Activated CD4-positive, alpha-beta T cell treated with anti-CD3 and anti-CD28 coated beads, Interleukin-2, amount 50 U/mL, for 48 hours (primary cell): ENCODE measurements around the gene TUBA1C.
"Not testable (repeated sequence)": the region's sequence is repeated elsewhere in the genome, so short reads cannot be mapped to it uniquely, and the experiment has no call there.

Experiments
- DNase-seq, 2 experiments: peaks; one replicate each; pipeline ENCODE4 v3.0.0-alpha.2; 2020

TUBA1C gene

DNA sequence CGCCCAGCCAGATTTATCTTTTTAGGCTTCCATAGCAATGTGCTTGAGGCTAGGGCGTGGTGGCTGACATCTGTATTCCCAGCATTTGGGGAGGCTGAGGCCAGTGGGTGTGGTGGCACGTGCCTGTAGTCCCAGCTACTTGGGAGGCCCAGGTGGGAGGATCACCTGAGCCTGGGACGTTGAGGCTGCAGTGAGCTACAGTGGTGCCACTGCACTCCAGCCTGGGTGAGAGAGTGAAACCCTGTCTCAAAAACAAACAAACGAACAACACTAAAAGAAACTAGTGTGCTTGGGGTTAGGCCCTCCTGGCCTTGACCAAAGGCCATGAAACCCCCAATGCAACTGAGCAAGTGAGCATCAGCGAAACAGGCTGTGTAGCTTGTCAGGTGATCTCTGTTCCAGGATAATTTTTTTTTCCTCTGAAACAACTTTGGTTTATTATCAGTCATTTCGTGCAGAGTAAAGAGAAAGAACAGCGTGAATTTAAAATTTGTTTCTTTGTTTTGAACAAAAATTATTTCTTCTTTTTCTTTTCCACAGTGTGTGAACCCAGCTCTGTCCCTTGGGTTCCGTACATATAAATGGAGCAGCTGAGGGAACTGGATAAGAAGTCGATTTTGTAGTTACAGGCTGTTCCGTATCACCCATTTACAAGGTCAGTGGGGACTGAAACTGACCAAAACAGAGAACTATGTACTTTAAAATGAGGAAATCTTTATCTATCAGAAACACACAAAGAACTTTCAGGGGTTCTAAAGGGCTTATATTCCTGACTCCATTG, 8.8 kb upstream of the TUBA1C start:
- DNase-seq = no peak

DNA sequence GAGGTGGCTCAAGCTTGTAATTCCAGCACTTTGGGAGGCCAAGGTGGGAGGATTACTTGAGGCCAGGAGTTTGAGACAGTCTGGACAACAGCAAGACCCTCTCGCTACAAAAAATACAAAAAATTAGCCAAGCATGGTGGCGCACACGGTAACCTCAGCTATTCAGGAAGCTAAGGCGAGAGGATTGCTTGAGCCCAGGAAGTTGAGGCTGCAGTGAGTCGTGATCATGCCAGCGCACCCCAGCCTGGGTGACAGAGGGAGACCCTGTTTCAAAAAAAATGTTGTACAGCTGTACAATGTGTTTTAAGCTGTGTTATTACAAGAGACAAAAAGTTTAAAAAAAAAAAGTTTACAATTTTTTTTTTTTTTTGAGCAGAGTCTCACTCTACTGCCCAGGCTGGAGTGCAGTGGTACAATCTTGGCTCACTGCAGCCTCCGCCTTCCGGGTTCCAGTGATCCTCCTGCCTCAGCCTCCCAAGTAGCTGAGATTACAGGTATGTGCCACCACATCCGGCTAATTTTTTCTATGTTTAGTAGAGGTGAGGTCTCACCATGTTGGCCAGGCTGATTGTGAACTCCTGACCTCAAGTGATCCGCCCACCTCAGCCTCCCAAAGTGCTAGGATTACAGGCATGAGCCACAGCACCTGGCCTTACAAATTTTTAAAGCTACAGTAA, 7.2 kb upstream of the TUBA1C start:
- DNase-seq = not testable (repeated sequence)

DNA sequence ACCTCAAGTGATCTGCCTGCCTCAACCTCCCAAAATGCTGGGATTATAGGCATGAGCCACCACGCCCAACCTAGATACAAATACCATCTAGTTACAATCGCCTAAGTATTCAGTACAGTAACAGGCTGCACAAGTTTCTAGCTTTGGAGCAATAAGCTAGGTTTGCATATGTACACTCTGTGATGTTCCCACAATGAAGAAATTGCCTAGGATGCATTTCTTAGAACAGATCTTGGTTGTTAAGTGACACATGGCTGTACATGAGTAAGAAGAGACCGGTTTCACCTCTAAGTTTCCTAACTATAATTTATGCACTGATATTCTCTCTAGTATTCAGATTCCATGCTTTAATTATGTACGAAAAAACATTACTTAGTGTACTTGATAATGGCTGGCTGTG, 5.4 kb upstream of the TUBA1C start:
- no peak for DNase-seq

DNA sequence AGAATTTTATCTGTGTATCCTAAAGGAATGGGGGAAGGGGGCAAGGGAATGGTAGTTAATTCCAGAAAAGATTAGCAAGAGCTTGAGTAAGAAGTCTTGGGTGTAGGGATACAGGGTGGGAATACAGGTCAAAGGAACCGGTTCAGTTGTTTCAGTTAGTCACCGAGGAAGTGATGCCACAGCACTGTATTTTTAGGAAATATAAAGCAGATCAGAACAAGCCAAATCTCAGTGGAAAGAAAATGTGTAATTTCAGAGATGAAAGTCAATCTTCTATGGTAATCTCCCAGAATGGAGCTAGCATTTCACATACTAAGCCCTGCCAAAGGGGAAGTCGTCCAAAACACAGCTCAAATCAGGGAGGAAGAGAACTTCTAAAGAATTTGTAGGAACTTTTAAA, 4.7 kb upstream of the TUBA1C start:
- no peak for DNase-seq

DNA sequence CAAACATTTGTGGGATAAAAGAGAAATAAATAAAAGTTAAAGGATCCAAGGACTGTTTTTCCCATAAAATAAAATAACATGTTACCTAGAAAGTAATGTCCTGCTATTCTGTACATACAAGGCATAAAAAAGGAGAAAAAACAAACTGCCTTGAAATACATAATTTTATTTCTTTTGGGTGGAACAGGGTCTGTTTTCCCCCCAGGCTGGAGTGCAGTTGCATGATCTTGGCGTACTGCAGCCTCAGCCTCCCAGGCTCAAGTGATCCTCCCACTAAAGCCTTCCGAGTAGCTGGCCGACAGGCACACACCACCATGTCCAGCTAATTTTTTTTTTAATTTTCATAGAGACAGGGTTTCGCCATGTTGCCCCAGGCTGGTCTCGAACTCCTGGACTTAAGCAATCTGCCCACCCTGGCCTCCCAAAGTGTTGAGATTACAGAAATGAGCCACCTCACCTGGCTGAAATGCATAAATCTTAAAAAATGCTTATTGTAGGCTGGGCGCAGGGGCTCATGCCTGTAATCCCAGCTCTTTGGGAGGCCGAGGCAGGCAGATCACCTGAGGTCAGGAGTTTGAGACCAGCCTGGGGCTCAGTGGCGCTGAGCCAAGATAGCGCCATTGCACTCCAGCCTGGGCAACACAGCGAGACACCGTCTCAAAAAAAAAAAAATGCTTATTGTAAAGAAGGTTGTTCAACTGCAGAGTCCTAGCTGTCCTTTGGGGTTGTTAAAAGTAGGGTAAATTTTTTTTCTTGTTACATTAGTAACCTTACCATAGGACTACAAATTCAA, 4.1 kb upstream of the TUBA1C start:
- DNase-seq = no peak

DNA sequence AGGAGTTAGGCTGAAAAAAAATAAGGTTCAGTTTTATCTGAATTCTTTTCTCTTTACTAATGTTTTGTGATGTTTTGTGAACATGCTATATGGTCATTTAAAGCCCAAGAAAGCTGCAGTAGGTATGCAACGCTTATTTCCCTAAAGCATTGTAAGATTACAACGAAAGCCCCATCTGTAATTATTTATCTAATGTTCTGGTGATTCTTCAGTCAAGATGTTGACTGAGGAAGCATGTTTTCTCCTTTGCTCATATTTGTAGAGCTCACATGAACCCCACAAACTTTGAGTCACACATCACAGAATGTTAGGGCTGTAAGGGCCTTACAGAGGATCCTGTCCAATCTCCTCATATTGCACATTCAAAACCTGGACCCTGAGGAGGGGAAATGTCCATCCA, 3.2 kb upstream of the TUBA1C start:
- no peak for DNase-seq

DNA sequence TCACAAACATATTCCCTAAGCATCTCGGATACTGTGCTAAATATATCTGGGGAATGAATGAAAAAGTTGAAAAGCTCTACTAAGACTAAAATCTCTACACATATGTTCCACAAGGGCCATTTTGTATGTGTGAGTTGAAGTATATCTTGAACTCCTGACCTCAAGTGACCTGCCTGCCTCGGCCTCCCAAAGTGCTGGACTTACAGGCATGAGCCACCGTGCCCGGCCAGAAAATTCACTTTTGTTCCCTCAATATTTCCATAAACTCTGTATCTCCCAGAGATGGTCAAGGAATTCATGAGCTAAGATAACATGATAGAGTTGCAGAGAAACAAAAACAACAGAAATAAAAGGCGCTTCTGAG, 1.5 kb upstream of the TUBA1C start:
- no peak for DNase-seq

DNA sequence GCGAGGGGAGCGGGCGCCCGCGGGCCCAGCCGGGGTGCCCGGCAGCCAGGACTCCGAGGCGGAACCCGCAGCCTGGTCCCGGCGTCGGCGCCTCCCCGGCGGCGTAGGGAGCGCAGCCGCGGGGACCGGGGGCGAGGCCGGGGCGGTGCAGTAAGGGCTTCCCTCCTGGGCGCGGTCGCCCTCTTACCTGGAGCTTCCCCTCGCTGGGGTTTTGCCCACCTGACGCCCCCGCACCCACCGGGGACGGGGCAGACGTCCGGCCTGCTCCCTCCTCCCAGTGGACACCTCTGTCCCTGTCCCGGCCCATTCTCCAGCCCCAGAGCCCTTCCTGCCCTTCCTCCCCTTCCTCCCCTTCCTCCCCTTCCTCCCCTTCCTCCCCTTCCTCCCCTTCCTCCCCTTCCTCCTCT, 413 bp upstream of the TUBA1C start:
- DNase-seq = no peak

DNA sequence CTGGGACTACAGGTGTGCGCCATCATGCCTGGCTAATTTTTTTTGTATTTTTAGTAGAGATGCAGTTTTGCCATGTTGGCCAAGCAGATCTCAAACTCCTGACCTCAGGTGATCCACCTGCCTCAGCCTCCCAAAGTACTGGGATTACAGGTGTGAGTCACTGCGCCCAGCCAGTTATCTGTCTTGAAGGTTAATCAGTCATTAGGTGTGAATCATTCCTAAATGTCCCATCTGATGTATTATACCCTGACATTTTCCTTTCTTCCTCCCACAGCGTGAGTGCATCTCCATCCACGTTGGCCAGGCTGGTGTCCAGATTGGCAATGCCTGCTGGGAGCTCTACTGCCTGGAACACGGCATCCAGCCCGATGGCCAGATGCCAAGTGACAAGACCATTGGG, 4.3 kb downstream of the TUBA1C start:
- DNase-seq = not testable (repeated sequence)

DNA sequence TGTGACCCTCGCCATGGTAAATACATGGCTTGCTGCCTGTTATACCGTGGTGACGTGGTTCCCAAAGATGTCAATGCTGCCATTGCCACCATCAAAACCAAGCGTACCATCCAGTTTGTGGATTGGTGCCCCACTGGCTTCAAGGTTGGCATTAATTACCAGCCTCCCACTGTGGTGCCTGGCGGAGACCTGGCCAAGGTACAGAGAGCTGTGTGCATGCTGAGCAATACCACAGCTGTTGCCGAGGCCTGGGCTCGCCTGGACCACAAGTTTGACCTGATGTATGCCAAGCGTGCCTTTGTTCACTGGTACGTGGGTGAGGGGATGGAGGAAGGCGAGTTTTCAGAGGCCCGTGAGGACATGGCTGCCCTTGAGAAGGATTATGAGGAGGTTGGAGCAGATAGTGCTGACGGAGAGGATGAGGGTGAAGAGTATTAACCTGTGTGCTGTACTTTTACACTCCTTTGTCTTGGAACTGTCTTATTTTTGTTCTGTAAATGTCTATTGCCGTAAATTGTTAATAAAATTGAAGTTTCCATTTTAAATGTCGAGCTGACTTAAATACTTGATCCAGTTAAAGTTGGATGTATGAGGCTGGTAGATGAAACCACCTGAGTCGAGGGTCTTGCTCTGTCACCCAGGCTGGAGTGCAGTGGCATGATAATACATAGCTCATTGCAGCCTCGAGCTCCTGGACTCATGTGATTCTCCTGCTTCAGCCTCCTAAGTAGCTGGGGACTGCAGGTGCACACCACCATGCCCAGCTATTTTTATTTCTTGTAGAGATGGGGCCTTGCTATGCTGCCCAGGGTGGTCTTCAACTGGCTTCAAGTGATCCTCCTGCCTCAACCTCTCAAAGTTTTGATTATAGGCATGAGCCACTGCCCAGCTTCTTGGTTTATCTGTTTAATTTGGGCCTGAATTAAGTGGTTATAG, 8.2 kb downstream of the TUBA1C start:
- DNase-seq = no peak

DNA sequence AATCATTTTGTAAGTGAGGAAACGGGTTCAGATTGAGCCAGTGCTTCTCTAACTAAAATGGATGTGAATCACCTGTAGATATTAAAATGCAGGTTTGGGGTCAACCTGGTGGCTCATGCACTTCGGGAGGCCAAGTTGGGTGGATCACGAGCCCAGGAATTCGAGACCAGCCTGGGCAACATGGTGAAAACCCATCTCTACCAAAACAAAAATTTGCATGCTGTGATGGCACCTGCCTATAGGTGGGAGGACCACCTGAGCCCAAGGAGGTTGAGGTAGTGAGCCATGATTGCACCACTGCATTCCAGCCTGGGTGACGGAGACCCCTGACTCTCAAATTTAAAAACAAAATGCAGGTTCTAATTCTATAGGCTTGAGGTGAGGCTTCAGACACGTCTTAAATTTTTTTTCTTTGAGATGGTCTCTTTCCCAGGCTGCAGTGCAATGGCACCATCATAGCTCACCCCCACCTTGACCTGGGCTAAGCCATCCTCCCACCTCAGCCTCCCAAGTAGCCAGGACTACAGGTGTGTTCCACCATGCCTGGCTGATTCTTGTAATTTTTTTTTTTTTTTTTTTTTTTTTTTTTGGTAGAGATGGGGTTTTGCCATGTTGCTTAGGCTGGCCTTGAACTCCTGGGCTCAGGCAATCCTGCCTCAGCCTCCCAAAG, 9.0 kb downstream of the TUBA1C start:
- no peak for DNase-seq

DNA sequence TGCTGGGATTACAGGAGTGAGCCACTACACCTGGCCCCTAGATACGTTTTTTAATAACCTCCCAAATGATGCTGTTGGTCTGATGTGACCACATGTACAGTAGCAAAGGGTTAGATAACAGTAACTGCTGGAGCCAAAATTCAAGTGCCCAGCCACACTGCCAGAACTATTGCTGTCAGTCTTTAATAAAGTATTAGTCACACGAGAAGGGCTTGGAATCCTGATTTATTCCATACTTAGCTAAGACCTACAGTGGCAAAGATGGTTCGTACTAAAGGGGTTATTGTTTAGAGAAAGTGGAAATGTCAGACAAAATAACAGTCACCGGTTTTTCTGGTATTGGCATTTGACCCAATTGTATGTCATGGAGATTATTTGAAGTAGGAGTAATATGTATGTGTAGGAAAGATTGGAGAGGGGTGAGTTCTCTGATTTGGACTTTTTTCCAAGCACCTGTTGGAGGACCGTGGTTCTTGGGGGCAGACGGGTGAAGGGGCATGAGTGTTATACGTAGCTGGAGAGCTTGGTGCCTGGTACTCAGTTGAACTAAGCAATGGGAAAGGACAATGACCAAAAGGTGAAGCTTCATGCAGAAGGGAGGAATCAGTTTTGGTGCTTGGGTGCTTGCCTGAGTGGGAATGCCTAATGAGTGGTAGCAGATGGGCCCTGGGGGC, 9.7 kb downstream of the TUBA1C start:
- DNase-seq = no peak

DNA sequence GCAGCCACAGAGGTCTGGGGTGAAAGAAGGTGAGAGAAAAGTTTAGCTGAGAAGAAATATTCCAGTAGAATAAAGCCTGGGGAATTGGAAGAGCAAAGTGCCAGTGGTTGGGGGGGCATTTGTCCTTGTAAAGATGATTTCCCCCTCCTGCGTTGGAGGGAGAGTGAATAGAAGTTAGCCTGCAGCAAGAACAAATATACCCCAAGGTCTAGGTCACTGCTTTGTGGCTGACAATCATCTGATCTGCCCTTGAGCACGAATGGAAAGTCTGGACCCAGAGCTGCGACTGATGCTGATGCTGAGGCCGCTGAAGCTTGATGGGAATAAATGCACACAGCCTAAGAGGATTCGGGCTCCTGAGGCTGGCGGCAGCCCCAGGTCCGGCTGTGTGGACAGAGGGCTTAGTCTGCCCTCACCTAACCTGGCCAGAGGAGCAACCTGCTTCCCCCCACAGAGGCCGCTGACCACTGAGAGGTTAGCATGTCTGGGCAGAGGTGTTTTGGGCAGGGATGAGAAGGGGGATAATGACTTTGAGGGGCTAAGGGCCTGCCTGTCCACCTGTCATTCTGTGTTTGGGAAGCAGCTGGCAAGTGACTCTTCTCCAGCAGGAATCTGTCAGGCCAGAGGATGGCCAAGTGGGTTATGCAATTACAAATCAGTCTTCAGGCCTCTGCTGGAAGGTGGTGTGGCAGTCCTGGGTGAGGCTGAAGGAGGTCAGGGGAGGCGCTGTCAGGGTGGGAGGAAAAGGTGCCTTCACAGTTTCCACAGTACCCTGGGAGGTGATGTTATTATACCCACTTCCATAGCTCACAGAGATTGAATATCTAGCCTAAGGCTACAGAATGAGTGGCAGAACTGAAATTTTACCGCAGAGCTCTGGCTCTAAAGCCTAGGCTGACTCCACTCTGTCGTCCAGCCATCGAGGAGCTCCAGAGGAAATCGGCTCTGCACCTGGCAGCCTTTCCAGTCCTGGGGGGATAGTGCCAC, 11.7 kb downstream of the TUBA1C start:
- no peak for DNase-seq

DNA sequence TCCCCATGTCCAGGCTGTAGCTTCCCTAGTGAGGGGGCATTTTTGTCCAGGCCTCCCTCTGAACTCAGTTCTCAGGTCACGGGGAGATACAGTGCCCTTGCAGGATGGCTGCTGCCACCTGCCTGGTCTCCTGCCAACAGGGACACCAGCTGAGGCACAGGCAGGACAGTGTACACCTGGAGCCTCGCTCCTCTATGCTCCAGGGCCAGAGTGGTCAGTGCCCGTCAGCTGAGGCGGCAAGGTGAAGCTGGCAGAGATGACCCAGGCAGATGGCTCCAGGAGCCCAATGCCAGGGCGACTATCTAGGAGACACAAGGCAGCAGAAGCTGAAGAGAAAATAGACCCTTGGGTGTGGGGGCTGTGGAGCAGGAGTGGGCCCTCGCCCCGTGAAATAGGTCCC, 12.6 kb downstream of the TUBA1C start:
- DNase-seq = no peak

DNA sequence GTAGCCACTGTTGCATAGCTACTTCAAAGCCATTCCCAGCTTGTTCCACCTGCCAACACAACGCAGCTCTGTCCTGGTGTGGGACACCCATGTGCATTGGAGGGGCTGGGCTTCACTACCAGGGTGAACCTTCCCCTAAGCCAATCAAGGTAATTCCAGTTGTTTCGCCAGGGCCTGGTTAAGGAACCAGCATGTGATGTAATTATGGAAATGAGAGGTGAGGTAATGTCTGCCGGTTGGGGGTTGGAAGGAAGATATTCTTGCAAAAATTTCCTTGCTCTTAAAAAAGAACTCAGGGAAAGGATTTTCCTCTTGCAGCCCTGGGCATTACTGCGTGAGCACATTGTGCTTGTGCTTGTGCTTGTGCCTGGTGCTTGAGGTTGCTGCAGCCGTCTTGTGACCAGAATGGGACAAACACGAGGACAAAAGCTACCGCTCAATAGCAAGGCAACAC, 14.9 kb downstream of the TUBA1C start:
- no peak for DNase-seq

DNA sequence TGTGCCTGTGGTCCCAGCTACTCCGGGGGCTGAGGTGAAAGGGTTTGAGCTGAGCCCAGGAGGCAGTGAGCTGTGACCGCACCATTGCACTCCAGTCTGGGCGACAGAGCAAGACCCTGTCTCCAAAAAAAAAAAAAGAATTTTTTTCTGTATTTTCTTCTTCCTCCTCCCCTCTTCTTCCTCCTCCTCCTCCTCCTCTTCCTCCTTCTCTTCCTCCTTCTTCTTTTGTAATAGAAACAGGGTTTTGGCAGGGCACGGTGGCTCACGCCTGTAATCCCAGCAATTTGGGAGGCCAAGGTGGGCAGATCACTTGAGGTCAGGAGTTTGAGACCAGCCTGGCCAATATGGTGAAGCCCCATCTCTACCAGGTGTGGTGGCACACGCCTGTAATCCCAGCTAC, 15.7 kb downstream of the TUBA1C start:
- not testable (repeated sequence) for DNase-seq

DNA sequence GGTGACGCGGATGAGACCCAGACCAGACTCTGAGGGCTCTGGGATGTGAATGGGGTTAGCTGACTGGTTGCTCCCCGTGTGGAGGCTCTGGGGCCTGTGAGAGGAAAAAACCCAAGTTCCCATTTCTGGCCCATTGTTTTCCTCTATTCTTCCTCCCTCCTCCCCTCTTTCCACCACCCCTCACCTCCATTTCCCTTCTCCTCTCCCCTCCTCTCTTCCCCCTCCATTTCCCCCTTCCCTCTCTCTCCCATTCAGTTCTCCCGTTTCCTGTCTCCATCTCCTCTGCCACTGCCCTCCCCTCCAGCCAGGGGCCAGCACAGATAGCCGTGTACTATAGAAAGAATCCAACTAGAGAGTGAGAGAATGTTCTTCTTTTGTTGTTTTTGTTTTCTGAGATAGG, 17.4 kb downstream of the TUBA1C start:
- no peak for DNase-seq

DNA sequence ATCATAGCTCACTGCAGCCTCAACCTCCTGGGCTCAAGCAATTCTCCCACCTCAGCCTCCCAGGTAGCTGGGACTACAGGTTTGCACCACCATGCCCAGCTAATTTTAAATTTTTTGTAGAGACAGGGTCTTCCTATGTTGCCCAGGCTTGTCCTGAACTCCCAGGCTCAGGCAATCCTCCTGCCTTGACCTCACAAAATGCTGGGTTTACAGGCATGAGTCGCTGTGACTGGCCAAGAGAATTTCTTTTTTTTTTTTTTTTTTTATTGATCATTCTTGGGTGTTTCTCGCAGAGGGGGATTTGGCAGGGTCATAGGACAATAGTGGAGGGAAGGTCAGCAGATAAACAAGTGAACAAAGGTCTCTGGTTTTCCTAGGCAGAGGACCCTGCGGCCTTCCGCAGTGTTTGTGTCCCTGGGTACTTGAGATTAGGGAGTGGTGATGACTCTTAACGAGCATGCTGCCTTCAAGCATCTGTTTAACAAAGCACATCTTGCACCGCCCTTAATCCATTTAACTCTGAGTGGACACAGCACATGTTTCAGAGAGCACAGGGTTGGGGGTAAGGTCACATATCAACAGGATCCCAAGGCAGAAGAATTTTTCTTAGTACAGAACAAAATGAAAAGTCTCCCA, 18.0 kb downstream of the TUBA1C start:
- not testable (repeated sequence) for DNase-seq

DNA sequence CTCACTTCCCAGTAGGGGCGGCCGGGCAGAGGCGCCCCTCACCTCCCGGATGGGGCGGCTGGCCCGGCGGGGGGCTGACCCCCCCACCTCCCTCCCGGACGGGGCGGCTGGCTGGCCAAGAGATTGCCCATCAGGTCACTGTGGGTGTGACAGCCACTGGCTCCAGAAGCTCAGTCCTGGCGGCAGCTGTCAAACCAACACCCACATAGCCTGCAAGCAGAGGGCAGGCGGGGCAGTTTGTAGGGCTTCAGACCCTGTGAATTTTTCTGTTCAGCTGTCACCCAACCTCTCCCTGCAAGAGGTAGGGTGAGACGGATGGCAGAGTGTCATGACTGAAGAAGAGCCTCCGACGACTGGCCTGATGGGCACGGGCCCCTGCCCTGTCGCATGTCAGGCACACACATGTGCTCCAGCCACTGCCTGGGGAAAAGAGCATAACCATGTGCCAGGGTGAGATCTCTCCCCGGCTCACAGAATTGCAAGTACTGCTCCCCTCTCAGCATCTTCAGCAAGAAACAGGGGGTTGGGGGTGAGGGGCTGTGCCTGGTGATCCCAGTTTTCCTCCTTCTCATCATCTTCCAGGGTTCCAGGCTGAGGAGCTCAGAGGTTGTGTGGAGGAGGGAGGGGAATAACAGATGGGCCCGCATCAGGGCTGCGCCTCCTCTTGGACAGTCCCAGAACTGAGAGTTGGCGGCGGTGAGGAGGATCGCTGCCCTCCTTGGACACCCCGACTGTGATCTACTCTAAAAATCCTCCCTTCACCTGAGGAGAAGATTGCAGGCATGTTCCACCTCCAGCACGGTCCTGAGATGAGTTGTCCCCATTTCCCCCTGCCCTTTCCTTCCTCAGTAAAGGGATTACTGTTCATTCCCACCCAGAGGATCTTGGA, 18.9 kb downstream of the TUBA1C start:
- no peak for DNase-seq
